Caco-2 (cell line): ENCODE results near the gene TPD52L1. TPM values are rescaled to one million over a fixed set of nuclear protein-coding genes. Genes with fewer than 3 reads are reported as not detected.

Experiments used
- BruUV-seq: library from RNA; stranded (reverse); fragments of 400-500 nt; replicated peaks from 2 replicates; lab custom pipeline; 2021; lab: Mats Ljungman, UMichigan
- CTCF ChIA-PET: fragments of 300-600 bp; sonication (Branson Sonifier 250); formaldehyde crosslinking; loops from one replicate; lab custom pipeline; 2022; ENCODE audit warnings: antibody characterized with exemption; lab: Charles Lee
- POLR2A ChIA-PET: fragments of 300-600 bp; sonication (Branson Sonifier 250); formaldehyde crosslinking; loops from one replicate; lab custom pipeline; 2022; ENCODE audit warnings: antibody characterized with exemption; lab: Charles Lee
- DNase-seq, 2 experiments: peaks; one replicate each; pipeline versions ENCODE4 v3.0.0 to v3.0.0-alpha.2; 2020 to 2022
- H3K27me3 ChIP-seq: replicated peaks from 2 replicates; pipeline ENCODE4 v1.6.0; 2011; ENCODE audit warnings: low read length; ENCODE audit not compliant: control insufficient read depth, insufficient read depth
- H3K36me3 ChIP-seq: 2 replicates; pipeline ENCODE4 v1.5.1; 2011; ENCODE audit warnings: low read length; ENCODE audit not compliant: control insufficient read depth, insufficient read depth
- H3K4me1 ChIP-seq: fragments of 250-450 bp; sonication (Bioruptor Pico); 2 replicates; pipeline ENCODE4 v1.5.1; 2020; ENCODE audit warnings: mild to moderate bottlenecking
- H3K4me3 ChIP-seq: 2 replicates; pipeline ENCODE4 v1.5.1; 2011; ENCODE audit warnings: low read depth, mild to moderate bottlenecking, control low read depth, low read length
- H3K9me3 ChIP-seq: fragments of 250-450 bp; sonication (Bioruptor Pico); 2 replicates; pipeline ENCODE4 v1.5.1; 2020; ENCODE audit warnings: mild to moderate bottlenecking, moderate library complexity
- H3K27ac Mint-ChIP-seq: one replicate; pipeline ENCODE4 v1.8.0; 2022; ENCODE audit warnings: mixed read lengths; ENCODE audit not compliant: unreplicated experiment
- H3K27me3 Mint-ChIP-seq: one replicate; pipeline ENCODE4 v1.8.0; 2022; ENCODE audit warnings: mixed read lengths; ENCODE audit not compliant: insufficient read depth, unreplicated experiment
- H3K36me3 Mint-ChIP-seq: one replicate; pipeline ENCODE4 v1.8.0; 2022; ENCODE audit warnings: mild to moderate bottlenecking, mixed read lengths; ENCODE audit not compliant: insufficient read depth, unreplicated experiment
- H3K4me1 Mint-ChIP-seq: one replicate; pipeline ENCODE4 v1.8.0; 2022; ENCODE audit warnings: low read depth, mixed read lengths; ENCODE audit not compliant: unreplicated experiment
- H3K4me3 Mint-ChIP-seq: one replicate; pipeline ENCODE4 v1.8.0; 2022; ENCODE audit warnings: mild to moderate bottlenecking, moderate library complexity, mixed read lengths; ENCODE audit not compliant: unreplicated experiment
- H3K9me3 Mint-ChIP-seq: one replicate; pipeline ENCODE4 v1.8.0; 2022; ENCODE audit warnings: mixed read lengths; ENCODE audit not compliant: unreplicated experiment
- intact Hi-C: fragments of 100-400 bp; cut with micrococcal nuclease; formaldehyde crosslinking; loops from one replicate; pipeline ENCODE4 v1.10.0; 2022; ENCODE audit not compliant: unreplicated experiment
- total RNA-seq: library from RNA; stranded (reverse); gene quantifications from 2 replicates; pipeline ENCODE4 v1.2.3, GENCODE V29; 2022
- TF ChIP-seq, protein P1 (sequence below), 2 experiments: fragments of 200-600 bp in 1 of 2; IDR thresholded peaks; 1 replicate in 1 of 2; 2 replicates in 1 of 2; pipeline versions ENCODE4 v1.5.1 to v1.8.0; 2011 to 2022; ENCODE audit warnings: antibody characterized with exemption in 1 of 2, control low read depth in 1 of 2, inconsistent platforms in 1 of 2, low read depth in 1 of 2, low read length in 1 of 2, mild to moderate bottlenecking in 1 of 2, moderate library complexity in 1 of 2; ENCODE audit not compliant: insufficient read depth in 1 of 2, severe bottlenecking in 1 of 2, unreplicated experiment in 1 of 2

TPD52L1 gene
- total RNA-seq, 1 experiment from 2014 or later: 83.9 TPM

DNA sequence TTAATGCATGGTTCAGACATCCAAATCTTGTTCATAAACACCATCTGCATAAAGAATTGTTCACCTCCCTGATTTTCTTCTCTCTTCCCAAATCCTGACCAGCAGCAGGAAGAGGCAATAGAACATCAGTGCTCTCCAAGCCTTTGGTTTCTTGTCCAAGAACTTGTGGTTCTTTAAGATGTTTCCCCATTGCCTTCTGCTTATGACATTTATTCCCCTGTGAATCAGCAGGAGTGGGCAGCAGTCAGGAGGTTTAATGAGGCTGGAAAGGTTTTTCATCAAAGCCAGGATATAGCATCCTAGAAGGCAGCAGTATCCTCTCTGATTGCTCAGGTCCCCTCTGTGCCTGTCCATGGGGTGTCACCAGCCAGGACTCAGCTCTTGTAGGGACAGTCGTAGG, 142.9 kb downstream of the TPD52L1 start:
- intact Hi-C loops: no loop called here
- no TSS peak for BruUV-seq
- Histone ChIP-seq H3K27me3 (no peaks in the 10 kb centered on the region), H3K36me3 (no peaks in the 10 kb centered on the region; the same call in 1 of the 2 replicates), H3K4me3 (no peak overlapping the region), H3K4me1 (0 out of 2 replicates have a peak, but pooled peaks cover 3% of the 10 kb centered on the region), H3K9me3 (no peaks in the 10 kb centered on the region)
- DNase-seq: no peak
- Mint-ChIP-seq H3K4me1 (peaks cover 14% of the 10 kb centered on the region), H3K4me3 (no peak overlapping the region), H3K36me3 (peaks cover 32% of the 10 kb centered on the region), H3K27me3 (no peaks in the 10 kb centered on the region), H3K9me3 (no peaks in the 10 kb centered on the region), H3K27ac (no peak overlapping the region)
- TF ChIP-seq, protein P1, sequence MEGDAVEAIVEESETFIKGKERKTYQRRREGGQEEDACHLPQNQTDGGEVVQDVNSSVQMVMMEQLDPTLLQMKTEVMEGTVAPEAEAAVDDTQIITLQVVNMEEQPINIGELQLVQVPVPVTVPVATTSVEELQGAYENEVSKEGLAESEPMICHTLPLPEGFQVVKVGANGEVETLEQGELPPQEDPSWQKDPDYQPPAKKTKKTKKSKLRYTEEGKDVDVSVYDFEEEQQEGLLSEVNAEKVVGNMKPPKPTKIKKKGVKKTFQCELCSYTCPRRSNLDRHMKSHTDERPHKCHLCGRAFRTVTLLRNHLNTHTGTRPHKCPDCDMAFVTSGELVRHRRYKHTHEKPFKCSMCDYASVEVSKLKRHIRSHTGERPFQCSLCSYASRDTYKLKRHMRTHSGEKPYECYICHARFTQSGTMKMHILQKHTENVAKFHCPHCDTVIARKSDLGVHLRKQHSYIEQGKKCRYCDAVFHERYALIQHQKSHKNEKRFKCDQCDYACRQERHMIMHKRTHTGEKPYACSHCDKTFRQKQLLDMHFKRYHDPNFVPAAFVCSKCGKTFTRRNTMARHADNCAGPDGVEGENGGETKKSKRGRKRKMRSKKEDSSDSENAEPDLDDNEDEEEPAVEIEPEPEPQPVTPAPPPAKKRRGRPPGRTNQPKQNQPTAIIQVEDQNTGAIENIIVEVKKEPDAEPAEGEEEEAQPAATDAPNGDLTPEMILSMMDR (IDR thresholded peaks at IDR 0.05; ENCODE audit: insufficient read depth in 1 of 2, low read depth in 1 of 2, low read length in 1 of 2, severe bottlenecking in 1 of 2, unreplicated experiment in 1 of 2): no peak
- CTCF ChIA-PET: no interaction called here
- POLR2A ChIA-PET: no interaction called here

DNA sequence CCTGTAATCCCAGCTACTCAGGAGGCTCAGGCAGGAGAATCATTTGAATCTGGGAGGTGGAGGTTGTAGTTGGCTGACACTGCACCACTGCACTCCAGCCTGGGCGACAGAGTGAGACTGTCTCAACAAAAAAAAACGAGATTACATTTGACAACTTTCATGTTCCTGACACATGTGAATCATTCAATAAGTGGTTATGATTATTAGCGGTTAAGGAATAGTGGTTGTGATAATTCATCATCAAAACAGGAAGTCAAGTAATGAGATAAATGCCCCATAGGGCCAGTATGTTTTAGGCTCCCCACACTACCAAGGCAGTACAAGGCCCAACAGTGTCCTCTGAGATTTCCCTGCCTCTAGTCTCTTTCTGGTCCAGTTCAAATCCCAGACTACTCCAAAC, 145.7 kb downstream of the TPD52L1 start:
- Mint-ChIP-seq H3K4me3 (no peak overlapping the region), H3K27me3 (no peaks in the 10 kb centered on the region), H3K9me3 (peaks cover 4% of the 10 kb centered on the region), H3K27ac (peak overlapping the region; percentile 48), H3K4me1 (peaks cover 14% of the 10 kb centered on the region), H3K36me3 (peaks cover 32% of the 10 kb centered on the region)
- H3K4me1 ChIP-seq: 0 out of 2 replicates have a peak, but pooled peaks cover 3% of the 10 kb centered on the region
- intact Hi-C loops: no loop called here
- no peak for DNase-seq
- TF ChIP-seq, protein P1 (IDR thresholded peaks at IDR 0.05; ENCODE audit: insufficient read depth in 1 of 2, low read depth in 1 of 2, low read length in 1 of 2, severe bottlenecking in 1 of 2, unreplicated experiment in 1 of 2): no peak
- no peaks in the 10 kb centered on the region for H3K27me3 ChIP-seq
- H3K9me3 ChIP-seq: no peaks in the 10 kb centered on the region
- H3K4me3 ChIP-seq: no peak overlapping the region
- POLR2A ChIA-PET: no interaction called here
- H3K36me3 ChIP-seq: no peaks in the 10 kb centered on the region; the same call in 1 of the 2 replicates
- CTCF ChIA-PET: no interaction called here
- no TSS peak for BruUV-seq

DNA sequence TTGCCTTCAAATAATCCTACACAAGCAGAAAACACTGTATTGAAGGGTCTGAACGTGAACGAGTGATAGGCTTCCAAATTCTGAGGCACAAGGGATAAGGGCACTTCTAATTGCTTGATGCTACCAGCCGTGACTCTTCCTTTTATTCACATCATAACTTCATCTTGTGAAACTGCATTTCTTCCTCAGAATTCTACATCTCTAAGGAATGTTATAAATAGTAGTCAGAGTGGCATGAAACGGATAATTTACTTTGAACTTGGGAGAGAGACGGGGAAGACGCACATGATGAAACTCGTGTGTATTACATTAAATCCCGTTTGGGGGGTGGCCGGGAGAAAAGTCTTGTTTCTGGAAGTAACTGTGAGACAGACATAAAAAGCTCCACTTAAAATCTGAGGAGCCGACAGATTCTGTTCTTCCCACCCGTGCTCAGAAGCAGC, 147.4 kb downstream of the TPD52L1 start:
- H3K27me3 Mint-ChIP-seq: no peaks in the 10 kb centered on the region
- DNase-seq: no peak
- H3K9me3 Mint-ChIP-seq: peaks cover 14% of the 10 kb centered on the region
- H3K4me1 Mint-ChIP-seq: peaks cover 16% of the 10 kb centered on the region
- H3K36me3 Mint-ChIP-seq: peaks cover 20% of the 10 kb centered on the region
- no peaks in the 10 kb centered on the region for H3K27me3 ChIP-seq
- peak overlapping the region; percentile 88 for H3K27ac Mint-ChIP-seq
- ChIA-PET POLR2A (interaction anchor here (1.0 kb wide), 1 partner anchor 99 kb away, joined by 3 read pairs; no protein-coding TSS in a partner anchor), CTCF (no interaction called here)
- H3K4me3 ChIP-seq: peak overlapping the region; percentile 64
- no TSS peak for BruUV-seq
- TF ChIP-seq, protein P1 (IDR thresholded peaks at IDR 0.05; ENCODE audit: insufficient read depth in 1 of 2, low read depth in 1 of 2, low read length in 1 of 2, severe bottlenecking in 1 of 2, unreplicated experiment in 1 of 2): no peak
- intact Hi-C loops: loop anchor here (2.0 kb wide), 2 partner anchors 108 to 148 kb away; partner anchors contain the start of gene TPD52L1
- peaks cover 5% of the 10 kb centered on the region for H3K4me1 ChIP-seq
- peak overlapping the region; percentile 90 for H3K4me3 Mint-ChIP-seq
- H3K36me3 ChIP-seq: no peaks in the 10 kb centered on the region; the same call in 1 of the 2 replicates
- H3K9me3 ChIP-seq: no peaks in the 10 kb centered on the region
